GM23338 (cell line): ENCODE measurements around the gene EXOC3L2. TPM values are rescaled to one million over a fixed set of nuclear protein-coding genes. Genes with fewer than 3 reads are reported as not detected.

Source experiments
- ATAC-seq: fragments of 200-7000 bp; cut with Tn5 transposase; 3 replicates; pipeline ENCODE4 v1.9.1; 2020
- DNase-seq: peaks from one replicate; pipeline ENCODE4 v3.0.0-alpha.2; 2015; ENCODE audit warnings: low spot score
- H2AFZ ChIP-seq: fragments of 200-600 bp; sonication (generic); 2 replicates; pipeline ENCODE4 v1.8.0; 2016; ENCODE audit warnings: antibody characterized with exemption, mild to moderate bottlenecking, moderate library complexity
- H3F3A ChIP-seq: fragments of 200-600 bp; sonication (generic); replicated peaks from 2 replicates; pipeline ENCODE4 v1.8.0; 2017; ENCODE audit warnings: antibody characterized with exemption, mixed run types, low read depth
- H3K27ac ChIP-seq: fragments of 200-600 bp; sonication (generic); 2 replicates; pipeline ENCODE4 v1.6.1; 2016; ENCODE audit warnings: low read depth
- H3K27me3 ChIP-seq: fragments of 200-600 bp; sonication (generic); 2 replicates; pipeline ENCODE4 v1.8.0; 2016; ENCODE audit warnings: mild to moderate bottlenecking, mixed run types, moderate library complexity; ENCODE audit not compliant: insufficient read depth
- H3K36me3 ChIP-seq: fragments of 200-600 bp; sonication (generic); 2 replicates; pipeline ENCODE4 v1.8.0; 2016; ENCODE audit warnings: mild to moderate bottlenecking; ENCODE audit not compliant: insufficient read depth
- H3K4me1 ChIP-seq: fragments of 200-600 bp; sonication (generic); 2 replicates; pipeline ENCODE4 v1.8.0; 2016; ENCODE audit warnings: mild to moderate bottlenecking, moderate library complexity; ENCODE audit not compliant: insufficient read depth
- H3K4me2 ChIP-seq: fragments of 200-600 bp; sonication (generic); 2 replicates; pipeline ENCODE4 v1.7.1; 2017; ENCODE audit warnings: mixed run types
- H3K4me3 ChIP-seq: fragments of 200-600 bp; sonication (generic); 2 replicates; pipeline ENCODE4 v1.6.1; 2016; ENCODE audit warnings: mixed run types
- H3K79me2 ChIP-seq: fragments of 200-600 bp; sonication (generic); replicated peaks from 2 replicates; pipeline ENCODE4 v1.8.0; 2017; ENCODE audit warnings: mild to moderate bottlenecking; ENCODE audit not compliant: insufficient read depth
- H3K9me2 ChIP-seq: fragments of 200-600 bp; sonication (generic); 2 replicates; pipeline ENCODE4 v1.8.0; 2017; ENCODE audit not compliant: insufficient read depth
- H4K20me1 ChIP-seq: fragments of 200-600 bp; sonication (generic); replicated peaks from 2 replicates; pipeline ENCODE4 v1.8.0; 2017; ENCODE audit warnings: mild to moderate bottlenecking; ENCODE audit not compliant: insufficient read depth
- H3K27ac Mint-ChIP-seq: 2 replicates; pipeline ENCODE4 v1.8.0; 2020; ENCODE audit warnings: inconsistent platforms, mild to moderate bottlenecking, moderate library complexity, mixed read lengths
- H3K27me3 Mint-ChIP-seq: 3 replicates; pipeline ENCODE4 v1.8.0; 2022; ENCODE audit warnings: low read depth, mild to moderate bottlenecking, moderate library complexity, mixed read lengths, inconsistent platforms; ENCODE audit not compliant: insufficient read depth, poor library complexity
- H3K36me3 Mint-ChIP-seq: 3 replicates; pipeline ENCODE4 v1.8.0; 2021; ENCODE audit warnings: low read depth, mild to moderate bottlenecking, inconsistent platforms, moderate library complexity, mixed read lengths
- H3K4me1 Mint-ChIP-seq: 3 replicates; pipeline ENCODE4 v1.8.0; 2020; ENCODE audit warnings: mild to moderate bottlenecking, inconsistent platforms, mixed read lengths
- H3K4me3 Mint-ChIP-seq: 3 replicates; pipeline ENCODE4 v1.8.0; 2021; ENCODE audit warnings: moderate library complexity, mild to moderate bottlenecking, inconsistent platforms, mixed read lengths
- H3K9me3 Mint-ChIP-seq: 3 replicates; pipeline ENCODE4 v1.8.0; 2020; ENCODE audit warnings: moderate library complexity, mild to moderate bottlenecking, inconsistent platforms, mixed read lengths
- CREB1 ChIP-seq: fragments of 250-450 bp; sonication (Bioruptor Pico); IDR thresholded peaks from 2 replicates; pipeline ENCODE4 v1.5.0; 2020; ENCODE audit warnings: low read depth, mild to moderate bottlenecking, moderate library complexity
- CTCF ChIP-seq, 2 experiments: fragments of 200-600 bp in 1 of 2; sonication (generic) in 1 of 2; conservative IDR thresholded peaks; 2 replicates each; pipeline versions ENCODE4 v1.5.1 to v1.6.1; 2016 to 2017; ENCODE audit warnings: antibody characterized with exemption in 2 of 2, low read depth in 2 of 2, mild to moderate bottlenecking in 2 of 2, moderate library complexity in 1 of 2
- EZH2phosphoT487 ChIP-seq: fragments of 200-600 bp; sonication (generic); IDR thresholded peaks from one replicate; pipeline ENCODE4 v1.8.1; 2018; ENCODE audit warnings: antibody characterized with exemption; ENCODE audit not compliant: unreplicated experiment
- REST ChIP-seq: IDR thresholded peaks from one replicate; pipeline ENCODE4 v1.6.1; 2018; ENCODE audit warnings: antibody characterized with exemption; ENCODE audit not compliant: unreplicated experiment
- STAT1 ChIP-seq: IDR thresholded peaks from one replicate; pipeline ENCODE4 v1.6.1; 2016; ENCODE audit warnings: antibody characterized with exemption; ENCODE audit not compliant: unreplicated experiment
- ZNF114 ChIP-seq: fragments of 250-450 bp; sonication (Bioruptor Pico); IDR thresholded peaks from 2 replicates; pipeline ENCODE4 v1.5.0; 2020; ENCODE audit warnings: mild to moderate bottlenecking, moderate library complexity
- ZNF462 ChIP-seq: fragments of 250-450 bp; sonication (Bioruptor Pico); IDR thresholded peaks from 2 replicates; pipeline ENCODE4 v1.5.0; 2020; ENCODE audit warnings: mild to moderate bottlenecking, moderate library complexity
- polyA plus RNA-seq: library from polyadenylated mRNA; unstranded; fragments of >200 nt; fragmentation: Nextera tagmentation; extraction: Ambion mirVana; gene quantifications from 2 replicates; pipeline ENCODE4 v1.2.1, GENCODE V29; 2016
- total RNA-seq: library from RNA; depleted of rRNA; stranded (reverse); fragments of >200 nt; shearing (Covaris generic); gene quantifications from 2 replicates; pipeline ENCODE4 v1.2.3, GENCODE V29; 2014

Gene EXOC3L2
- total and polyA plus RNA-seq, 2 experiments from 2014 or later, result 2.8 to 3.2 TPM

GRCh38 chr19:45163156-45163555 is 82.1 kb downstream of the EXOC3L2 start:
- Histone ChIP-seq H3K27me3 (no peaks in the 10 kb centered on the region), H3K36me3 (no peaks in the 10 kb centered on the region), H4K20me1 (no peaks in the 10 kb centered on the region; the same call in 1 of the 2 replicates), H3K27ac (no peak overlapping the region), H3K4me2 (no peak overlapping the region), H3K79me2 (no peaks in the 10 kb centered on the region), H2AFZ (no peak overlapping the region), H3K4me3 (no peak overlapping the region), H3K4me1 (0 out of 2 replicates have a peak, but pooled peaks cover 4% of the 10 kb centered on the region), H3K9me2 (no peaks in the 10 kb centered on the region), H3F3A (no peaks in the 10 kb centered on the region; the same call in 1 of the 2 replicates)
- peaks cover 14% of the 10 kb centered on the region for H3K27me3 Mint-ChIP-seq
- H3K36me3 Mint-ChIP-seq, result no peaks in the 10 kb centered on the region
- peaks cover 20% of the 10 kb centered on the region for H3K4me1 Mint-ChIP-seq
- TF ChIP-seq EZH2phosphoT487, result no peak
- no peak for TF ChIP-seq STAT1
- TF ChIP-seq ZNF114 (CRISPR knock-in tag), result no peak
- TF ChIP-seq REST, result no peak
- no peak for TF ChIP-seq ZNF462 (CRISPR knock-in tag)
- no peak for TF ChIP-seq CTCF (conservative IDR thresholded peaks at IDR 0.05; ENCODE audit: low read depth in 2 of 2)
- no peak for TF ChIP-seq CREB1 (CRISPR knock-in tag)
- DNase-seq, result no peak
- no peak for ATAC-seq
- no peak overlapping the region for H3K27ac Mint-ChIP-seq
- H3K9me3 Mint-ChIP-seq, result no peaks in the 10 kb centered on the region; the same call in 2 of the 3 replicates
- H3K4me3 Mint-ChIP-seq, result no peak overlapping the region
